ENCODE data around the gene ANAPC7.
"Not testable (repeated sequence)": the region's sequence is repeated elsewhere in the genome, so short reads cannot be mapped to it uniquely, and the experiment has no call there.

Gene ANAPC7

DNA sequence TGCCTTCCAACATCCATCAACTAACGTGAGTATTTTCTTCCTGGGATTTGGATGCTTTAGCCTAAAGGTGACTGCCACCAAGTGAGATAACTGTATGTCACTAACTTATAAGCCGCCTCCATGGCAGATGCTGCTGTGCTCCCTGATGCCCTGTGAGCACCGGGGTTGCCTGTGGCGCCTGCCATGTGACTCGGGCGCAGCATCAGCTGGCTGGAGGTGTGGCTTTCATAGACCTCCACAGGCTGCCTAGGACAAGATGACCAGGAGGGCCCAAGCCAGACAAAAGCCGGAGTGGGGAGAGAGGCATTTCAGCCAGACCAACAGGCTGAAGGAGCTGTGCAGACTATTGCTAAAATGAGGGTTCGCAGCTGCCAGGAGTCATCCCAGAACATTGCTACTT lies 55.7 kb downstream of the ANAPC7 start:
- no peak for DNase-seq

DNA sequence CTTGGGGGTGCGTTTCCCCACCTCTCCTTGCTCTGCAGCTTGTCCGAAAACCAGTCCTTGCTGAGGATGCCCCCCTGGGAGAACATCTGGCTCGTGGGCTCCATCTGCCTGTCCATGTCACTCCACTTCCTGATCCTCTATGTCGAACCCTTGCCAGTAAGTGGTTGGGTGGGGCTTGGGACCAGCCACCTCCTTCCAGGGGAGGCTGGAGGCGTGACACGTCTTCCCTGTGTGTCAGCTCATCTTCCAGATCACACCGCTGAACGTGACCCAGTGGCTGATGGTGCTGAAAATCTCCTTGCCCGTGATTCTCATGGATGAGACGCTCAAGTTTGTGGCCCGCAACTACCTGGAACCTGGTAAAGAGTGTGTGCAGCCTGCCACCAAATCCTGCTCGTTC lies 57.5 kb downstream of the ANAPC7 start:
- no peak for DNase-seq

DNA sequence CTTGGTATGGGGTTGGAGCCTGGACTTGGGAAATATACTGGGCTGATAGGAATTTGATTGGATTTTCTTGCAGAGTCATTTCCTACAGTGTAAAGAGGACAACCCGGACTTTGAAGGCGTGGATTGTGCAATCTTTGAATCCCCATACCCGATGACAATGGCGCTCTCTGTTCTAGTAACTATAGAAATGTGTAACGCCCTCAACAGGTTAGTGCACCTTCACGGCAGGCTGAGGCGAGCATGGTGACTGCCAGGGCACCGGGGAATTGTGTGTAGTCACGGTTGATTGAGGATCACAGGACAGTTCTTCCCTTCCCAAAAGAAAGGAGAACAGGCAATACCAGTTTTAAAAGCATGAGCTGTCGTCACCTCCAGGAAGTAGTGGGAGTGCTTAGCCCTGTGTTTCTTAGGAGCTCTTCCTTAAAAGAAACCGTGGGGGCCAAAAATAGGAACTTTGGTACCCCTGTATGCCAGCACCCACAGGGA lies 58.3 kb downstream of the ANAPC7 start:
- no peak for DNase-seq

GRCh38 chr12:110344657-110345056 lies 58.9 kb downstream of the ANAPC7 start:
- no peak for DNase-seq

DNA sequence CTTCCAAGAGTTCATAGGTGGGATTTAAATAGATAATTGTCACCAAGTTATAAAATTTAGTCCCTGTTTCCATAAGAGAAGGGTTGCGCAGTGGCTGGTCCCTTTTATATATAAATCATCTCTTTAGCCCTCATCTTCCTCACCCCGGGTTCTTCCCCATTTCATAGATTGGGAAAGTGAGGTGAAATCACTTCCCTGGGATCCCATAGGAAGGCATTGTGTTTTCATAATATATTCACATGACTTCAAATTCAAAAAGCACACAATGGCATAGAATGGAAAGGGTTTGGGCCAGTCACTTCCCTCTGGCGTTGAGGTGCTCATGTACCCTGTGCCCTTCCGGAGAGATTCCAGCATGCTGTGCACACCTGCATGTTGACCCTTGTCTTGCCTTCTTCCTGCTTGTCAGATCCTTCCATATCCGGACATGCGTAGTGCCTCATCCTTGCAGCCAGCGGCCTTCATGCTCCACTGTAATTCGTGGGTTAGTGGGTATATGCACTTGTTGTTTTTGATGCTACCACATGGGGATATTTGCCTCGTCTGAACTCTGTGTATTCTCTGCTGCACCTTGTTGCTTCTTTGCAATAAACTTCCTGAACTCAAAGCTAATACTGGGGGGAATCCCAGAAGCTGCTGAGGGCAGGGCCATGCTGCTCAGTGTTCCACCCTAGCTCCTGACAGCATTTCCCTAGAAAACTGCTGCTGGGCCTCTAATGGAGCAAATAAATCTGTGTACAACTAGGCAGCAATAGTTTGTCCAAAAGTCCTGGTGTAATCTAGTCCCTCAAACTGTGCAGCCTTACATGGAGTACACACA lies 59.6 kb downstream of the ANAPC7 start:
- DNase-seq = no peak

DNA sequence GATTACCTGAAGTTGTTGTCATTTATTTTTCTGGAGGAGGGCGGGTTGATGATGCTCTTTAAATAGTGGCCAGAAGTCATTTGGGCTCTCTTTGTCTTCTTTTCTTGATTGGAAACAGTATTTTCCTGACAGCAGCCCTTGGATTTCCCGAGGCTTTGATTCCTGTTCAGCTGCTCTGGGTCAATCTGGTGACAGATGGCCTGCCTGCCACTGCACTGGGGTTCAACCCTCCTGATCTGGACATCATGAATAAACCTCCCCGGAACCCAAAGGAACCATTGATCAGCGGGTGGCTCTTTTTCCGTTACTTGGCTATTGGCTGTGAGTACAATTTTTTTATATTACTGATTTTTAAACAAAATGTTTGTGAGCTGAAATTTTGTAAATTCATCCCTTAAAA lies 60.4 kb downstream of the ANAPC7 start:
- DNase-seq = no peak

- no peak for DNase-seq
Observed at GRCh38 chr12:110342157-110342556, 61.4 kb downstream of the ANAPC7 start.

- no peak for DNase-seq
Observed at GRCh38 chr12:110340706-110341105, 62.8 kb downstream of the ANAPC7 start.

DNA sequence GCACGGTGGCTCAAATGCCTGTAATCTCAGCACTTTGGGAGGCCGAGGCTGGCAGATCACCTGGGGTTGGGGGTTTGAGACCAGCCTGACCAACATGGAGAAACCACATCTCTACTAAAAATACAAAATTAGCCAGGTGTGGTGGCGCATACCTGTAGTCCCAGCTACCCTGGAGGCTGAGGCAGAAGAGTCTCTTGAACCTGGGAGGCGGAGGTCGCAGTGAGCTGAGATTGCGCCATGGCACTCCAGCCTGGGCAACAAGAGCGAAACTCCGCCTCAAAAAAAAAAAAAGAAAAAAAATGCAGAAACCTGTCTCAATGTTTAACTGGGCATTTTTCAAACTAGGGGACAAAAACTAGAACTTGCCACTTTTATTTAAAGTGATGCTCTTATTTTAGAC lies 63.2 kb downstream of the ANAPC7 start:
- DNase-seq = not testable (repeated sequence)

GRCh38 chr12:110339184-110339952 lies 64.1 kb downstream of the ANAPC7 start:
- no peak for DNase-seq

DNA sequence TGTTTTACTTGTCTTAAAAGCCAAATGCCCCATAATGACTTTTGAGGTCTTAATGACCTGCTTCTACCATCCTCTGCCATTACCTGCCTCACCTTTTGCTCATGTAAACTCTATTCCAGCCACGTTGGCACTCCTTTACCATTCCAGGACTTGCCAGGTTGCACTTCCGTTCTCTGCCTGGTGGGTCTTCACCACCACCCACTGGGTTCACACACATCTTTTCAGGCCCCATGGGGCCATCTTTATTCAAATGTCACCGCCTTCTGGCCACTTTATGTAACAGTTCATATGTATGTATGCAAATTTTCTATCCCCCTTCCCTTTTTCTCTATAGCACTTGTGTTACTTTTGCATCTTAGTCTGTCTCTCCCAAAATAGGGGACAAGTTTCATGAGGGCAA lies 64.8 kb downstream of the ANAPC7 start:
- DNase-seq = no peak

DNA sequence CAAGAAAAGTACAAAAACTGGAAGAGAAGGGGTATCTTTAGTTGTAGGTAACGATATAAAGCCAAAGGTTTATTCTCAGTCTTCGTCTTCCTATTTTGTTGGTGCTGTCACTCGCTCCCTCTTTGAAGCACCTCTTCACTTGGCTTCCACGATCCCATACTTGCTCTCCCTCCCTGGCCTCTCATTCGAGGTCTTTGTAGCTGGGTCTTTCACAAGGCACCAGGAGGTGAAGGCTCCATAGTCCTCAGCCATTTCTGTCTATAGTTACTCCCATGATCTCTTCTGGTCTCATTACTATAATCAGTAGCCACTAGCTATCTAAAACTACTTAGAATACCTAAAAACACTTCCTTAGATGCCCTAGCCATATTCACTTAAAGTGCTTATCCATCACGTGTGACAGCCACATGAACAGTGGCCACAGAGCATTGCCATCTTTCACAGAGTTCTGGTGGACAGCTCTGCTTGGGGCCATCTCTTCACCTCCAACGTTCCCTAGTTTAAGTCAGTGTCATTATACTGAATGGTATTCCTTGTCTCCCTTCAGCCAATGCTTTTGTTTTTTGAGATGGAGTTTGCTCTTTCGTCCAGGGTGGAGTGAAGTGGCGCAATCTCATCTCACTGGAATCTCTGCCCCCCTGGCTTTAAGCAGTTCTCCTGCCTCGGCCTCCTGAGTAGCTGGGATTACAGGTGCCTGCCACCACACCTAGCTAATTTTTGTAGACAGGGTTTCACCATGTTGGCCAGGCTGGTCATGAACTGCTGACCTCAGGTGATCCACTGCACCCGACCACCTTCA lies 65.4 kb downstream of the ANAPC7 start:
- DNase-seq = no peak

- DNase-seq = no peak
Observed at GRCh38 chr12:110335481-110336045, 67.9 kb downstream of the ANAPC7 start.

GRCh38 chr12:110333201-110333600 lies 70.3 kb downstream of the ANAPC7 start:
- no peak for DNase-seq

GRCh38 chr12:110330544-110330943 lies 73.0 kb downstream of the ANAPC7 start:
- DNase-seq = no peak

DNA sequence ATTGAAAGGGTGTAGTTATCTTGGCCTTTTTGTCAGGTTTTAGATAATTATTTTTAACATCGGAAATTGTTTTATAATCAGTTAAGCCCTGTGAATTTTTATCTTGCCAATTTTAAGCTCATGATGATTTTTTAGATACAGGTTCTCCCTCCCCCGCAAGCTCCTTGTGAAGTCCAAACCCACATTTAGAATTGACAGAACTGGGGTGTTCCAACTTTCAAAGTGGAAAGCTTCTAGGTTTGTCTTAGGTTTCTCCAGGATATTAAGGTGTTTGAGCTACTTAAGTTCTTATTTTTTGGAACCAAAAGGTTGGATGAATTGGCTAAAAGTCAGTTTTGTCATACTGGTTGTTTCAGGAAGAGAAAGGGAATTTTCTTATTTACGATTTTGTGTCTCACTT lies 73.4 kb downstream of the ANAPC7 start:
- DNase-seq = no peak

DNA sequence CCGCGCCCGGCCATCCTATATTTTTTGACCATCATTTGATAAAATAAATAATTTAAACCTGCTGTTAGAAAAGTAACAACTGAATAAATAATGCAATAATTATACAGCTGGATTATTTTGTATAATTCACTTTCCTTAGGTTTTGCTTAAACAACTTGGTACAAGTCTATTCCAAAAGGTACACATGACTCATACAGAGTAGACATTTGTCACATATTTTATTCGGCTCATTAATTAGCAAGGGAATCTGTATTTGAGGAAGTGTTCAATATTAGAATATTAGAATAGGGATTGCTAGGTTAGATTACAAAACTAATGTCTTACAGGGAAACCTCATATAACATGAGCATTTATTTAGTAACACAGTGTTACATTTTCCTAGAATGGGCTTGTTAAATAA lies 73.8 kb downstream of the ANAPC7 start:
- no peak for DNase-seq

Data from NCI-H187 (cell line).